GM12874 (cell line): ENCODE measurements around the gene BUB1B.

Experiments
- TF ChIP-seq, protein P1 (sequence below): IDR thresholded peaks from 2 replicates; pipeline ENCODE4 v1.5.1; 2011; ENCODE audit warnings: low read depth, mild to moderate bottlenecking, control low read depth, low read length, moderate library complexity; ENCODE audit not compliant: insufficient read depth

BUB1B gene

DNA sequence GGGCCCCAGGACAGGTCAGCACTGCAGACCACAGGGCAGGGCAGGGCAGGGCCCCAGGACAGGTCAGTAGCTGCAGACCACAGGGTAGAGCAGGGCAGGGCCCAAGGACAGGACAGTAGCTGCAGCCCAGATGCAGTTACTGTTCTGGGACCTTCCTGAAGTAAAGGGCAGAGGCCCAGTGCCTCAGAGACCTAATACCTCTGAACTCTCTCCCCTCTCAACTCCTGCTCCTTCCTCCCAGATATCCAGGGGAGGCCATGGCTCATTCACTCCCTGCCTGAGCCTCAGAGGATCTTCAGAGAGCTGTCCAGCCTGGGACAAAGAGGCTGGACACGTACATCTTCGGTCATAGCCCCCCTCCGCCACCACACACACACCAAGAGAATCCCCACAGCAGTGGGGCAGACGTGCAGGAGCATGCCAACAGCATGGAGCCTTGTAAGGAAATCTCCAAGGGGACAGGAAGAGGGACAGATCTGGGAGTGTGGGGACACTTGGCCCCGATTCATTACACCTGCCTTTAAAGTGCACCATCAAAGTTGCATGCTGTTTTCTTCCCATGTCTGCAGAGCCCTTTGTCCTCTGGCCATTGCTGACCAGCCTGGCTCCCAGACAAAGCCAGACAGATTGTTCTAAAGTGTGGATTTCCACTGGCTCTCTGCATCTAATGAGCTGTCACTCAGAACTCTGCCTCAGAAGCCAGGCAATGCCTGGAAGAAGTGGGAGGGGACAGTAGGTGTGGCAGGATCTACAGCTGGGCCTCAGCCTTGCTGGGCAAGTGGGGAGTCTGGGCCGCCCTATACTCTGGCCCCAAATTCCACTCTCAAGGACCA lies 24.2 kb upstream of the BUB1B start:
- TF ChIP-seq, protein P1, sequence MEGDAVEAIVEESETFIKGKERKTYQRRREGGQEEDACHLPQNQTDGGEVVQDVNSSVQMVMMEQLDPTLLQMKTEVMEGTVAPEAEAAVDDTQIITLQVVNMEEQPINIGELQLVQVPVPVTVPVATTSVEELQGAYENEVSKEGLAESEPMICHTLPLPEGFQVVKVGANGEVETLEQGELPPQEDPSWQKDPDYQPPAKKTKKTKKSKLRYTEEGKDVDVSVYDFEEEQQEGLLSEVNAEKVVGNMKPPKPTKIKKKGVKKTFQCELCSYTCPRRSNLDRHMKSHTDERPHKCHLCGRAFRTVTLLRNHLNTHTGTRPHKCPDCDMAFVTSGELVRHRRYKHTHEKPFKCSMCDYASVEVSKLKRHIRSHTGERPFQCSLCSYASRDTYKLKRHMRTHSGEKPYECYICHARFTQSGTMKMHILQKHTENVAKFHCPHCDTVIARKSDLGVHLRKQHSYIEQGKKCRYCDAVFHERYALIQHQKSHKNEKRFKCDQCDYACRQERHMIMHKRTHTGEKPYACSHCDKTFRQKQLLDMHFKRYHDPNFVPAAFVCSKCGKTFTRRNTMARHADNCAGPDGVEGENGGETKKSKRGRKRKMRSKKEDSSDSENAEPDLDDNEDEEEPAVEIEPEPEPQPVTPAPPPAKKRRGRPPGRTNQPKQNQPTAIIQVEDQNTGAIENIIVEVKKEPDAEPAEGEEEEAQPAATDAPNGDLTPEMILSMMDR, result no peak

DNA sequence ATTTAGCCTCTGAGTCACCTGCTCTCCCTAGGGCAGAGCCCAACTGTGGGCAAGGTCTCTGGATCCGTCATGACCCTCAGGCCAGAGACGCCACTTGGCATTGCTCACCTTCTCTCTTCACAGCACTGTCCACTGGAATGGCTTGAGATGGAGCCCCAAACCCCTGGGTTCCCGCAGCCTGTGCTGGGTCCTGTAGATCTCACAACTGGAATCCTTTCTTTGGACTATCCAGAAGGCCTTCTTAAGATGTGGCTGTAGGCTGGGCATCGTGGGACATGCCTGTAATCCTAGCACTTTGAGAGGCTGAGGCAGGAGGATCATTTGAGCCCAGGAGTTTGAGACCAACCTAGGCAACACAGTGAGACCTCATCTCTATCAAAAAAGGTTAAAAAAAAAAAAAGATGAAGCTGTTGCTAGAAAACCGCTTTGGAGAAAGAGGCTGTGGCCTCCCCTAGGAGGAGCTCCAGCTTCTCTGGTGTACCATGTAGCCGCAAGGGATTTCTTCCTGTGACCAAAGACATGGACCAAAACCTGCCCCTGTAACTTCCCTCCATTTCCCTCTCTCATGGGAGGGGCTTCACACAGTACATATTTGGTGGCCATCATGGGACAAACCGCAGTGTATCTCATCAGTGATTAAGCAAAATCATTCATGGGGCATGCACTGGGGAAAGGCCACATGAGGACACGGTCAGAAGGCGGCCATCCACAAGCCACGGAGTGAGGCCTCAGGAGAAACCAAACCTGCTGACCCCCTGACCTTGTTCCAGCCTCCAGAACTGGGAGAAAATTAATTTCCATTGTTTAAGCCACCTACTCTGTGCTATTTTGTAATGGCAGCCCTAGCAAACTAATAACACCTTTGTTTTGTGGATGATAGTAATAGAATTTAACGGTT lies 23.3 kb upstream of the BUB1B start:
- TF ChIP-seq, protein P1, result no peak

DNA sequence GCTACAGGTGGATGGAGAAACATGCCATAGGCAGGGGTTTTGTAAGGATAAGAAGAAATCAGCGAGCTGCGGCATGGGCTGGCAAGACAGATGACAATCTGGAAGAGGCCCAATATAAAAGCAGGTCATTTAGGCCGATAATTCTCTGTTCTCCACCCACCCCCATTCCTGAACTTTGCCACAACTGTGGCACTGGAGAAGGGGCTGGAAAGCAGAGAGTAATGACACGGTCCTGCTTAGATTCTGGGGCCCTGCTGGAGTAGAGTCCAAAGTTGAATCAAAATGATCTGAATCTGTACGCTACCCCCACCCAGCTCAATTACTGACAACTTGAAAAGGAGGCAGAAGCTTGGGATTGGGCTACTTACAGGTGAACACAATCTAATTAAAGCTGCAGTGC lies 18.4 kb upstream of the BUB1B start:
- TF ChIP-seq, protein P1, result no peak

DNA sequence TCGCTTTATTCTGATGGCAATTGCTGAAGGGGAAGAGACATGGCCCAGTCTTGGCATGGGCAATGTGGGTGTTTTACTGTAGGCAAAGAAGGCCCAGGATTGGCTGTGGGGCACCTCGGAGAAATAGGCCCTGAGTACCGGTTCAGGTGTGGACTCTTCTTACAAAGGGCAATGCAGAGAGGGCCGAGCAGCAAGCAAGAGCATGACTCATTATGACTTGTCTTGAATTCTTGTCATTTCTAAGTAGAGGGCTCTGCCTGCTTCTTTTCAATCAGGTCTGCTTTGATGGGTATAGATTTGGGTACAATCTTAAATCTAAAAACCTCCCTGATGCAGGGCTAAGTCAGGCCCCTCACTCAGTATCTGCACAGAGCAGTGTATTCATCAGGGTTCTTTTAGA lies 14.8 kb upstream of the BUB1B start:
- TF ChIP-seq, protein P1, result no peak

DNA sequence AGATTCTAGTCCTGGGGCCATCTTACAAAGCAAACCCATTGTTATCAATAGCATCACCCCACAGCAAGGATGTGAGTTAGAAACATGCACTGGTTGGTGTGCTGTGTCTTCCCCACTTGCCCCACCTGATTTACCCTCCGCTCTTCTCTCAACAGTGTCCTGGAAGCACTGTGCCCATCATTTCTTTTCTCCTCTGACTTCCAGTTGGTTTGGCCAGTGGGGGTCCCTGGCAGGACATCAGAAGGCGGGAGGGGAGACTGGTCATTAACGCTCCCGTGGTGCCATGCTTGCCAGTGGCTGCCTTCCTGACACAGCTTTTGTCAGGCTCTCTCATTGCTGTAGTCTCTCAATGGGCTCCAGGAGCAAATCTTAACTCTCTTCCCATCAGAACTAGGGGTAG lies 11.5 kb upstream of the BUB1B start:
- TF ChIP-seq, protein P1, result no peak

DNA sequence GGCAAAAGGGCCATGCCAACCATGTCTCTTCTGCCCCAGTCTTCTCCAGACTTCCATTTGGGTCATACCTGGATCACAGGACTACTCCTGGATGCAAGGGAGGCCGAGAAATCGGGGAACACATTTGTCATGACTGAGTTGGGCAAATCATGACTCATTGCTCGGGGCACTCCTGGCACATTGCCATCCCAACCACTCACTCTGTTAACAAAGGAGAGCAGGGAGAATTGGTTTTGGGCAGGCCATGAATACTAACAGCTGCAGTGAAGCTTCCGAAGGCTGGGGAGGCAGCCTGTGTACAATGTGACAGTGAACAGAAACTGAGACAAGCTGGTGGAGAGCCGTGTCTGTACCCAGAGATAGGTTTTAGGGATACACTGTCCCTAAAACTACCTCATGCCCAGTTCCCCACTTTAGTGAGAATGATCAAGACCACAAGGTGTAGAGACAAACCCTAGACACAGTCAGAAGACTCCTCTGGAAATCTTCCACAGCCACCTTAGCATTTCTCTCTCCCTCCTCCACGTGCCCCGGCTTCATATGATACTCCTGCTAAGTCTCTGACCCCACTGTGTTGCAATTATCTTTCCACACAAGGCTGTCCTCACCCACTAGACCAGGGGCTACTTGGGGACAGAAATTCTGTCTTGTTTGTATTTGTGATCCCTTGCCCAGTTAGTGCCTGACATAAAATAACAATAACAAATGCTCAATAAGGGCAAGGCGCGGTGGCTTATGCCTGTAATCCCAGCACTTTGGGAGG lies 10.5 kb upstream of the BUB1B start:
- TF ChIP-seq, protein P1, result no peak

DNA sequence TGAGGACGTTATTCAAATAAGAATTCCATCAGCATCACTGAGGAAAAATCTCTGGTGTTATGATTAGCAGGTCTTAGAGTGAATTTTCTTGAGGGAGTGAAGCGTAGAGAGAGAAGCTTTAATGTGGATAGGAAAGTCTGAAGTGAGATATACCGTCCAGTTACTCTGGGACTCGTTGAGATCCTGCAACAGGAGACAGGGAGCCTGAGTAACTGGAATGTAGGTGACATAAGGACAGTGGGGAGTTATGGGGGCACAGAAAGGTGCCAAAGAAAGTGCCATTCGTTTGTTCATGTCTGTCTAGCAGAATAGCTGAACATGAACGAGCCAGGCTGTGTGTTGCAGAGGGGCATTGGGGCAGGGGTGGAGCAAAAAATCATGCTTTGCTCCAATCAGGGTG lies 9.4 kb upstream of the BUB1B start:
- TF ChIP-seq, protein P1, result no peak
